SW480 (cell line): ENCODE results near the gene HIRA.

Experiments
- DNase-seq: peaks from one replicate; pipeline ENCODE4 v3.0.0-alpha.2; 2016; ENCODE audit warnings: low spot score

HIRA gene

DNA sequence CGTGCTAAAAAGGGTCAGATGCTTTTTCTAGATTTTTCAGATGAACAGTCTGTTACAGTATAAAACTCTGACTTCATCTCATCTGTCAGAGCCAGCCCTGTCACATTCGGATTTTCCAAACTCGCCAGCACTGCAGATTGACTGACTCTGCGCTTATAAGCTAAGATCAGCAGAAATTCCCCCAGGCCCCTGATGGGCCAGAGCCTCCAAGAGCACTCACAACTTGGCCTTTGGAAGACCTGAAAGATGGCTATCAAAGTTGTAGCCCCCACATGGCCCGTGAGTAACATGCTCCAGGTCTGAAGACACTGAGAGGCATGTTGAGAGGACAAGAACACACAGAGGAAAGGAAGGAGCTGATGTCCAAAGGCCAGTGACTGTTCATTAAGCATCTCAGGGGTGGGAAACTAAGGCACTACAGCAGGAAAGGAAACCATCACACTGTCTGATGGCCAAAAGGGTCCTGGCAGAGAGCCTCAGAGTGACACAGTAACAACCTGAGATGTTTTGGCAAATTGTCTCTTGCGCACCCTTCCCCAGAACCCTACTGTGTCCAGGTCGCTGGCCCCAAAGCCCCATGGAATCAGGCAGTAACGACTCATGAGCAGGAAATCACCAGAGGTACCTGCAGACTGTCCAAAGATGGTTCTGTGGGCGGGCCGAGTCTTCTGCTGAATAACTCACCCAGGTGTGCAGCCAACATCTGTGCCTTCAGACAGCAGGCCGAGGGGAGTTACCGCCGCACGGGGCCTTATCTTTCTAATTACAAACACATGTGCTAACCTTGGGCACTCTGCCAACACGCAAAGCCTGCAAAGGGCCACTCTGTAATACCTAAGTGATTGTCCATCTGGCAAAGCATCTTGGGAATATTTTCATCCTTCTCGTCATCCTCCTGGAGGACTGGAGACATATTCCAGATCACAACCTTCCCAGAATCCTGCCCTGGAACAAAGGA is 23.6 kb downstream of the HIRA start:
- no peak for DNase-seq

DNA sequence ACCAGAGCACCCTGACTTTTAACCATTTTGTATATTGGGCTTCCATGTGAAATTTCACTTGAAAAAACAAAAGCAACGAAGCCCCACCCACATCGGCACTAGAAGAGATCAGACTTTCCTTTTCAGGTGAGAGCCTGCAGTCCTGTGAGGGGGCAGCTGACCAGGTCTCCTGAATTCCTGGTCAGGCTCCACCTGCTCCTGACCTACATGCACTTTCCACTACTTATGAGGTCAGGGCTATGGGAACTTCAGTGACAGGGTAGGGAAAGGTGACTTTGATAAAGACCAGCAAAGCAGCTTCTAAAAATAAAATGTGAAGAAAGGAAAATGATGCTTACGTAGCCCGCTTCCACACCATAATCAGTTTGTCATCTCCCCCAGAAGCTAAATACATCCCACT is 24.7 kb downstream of the HIRA start:
- DNase-seq, result no peak

DNA sequence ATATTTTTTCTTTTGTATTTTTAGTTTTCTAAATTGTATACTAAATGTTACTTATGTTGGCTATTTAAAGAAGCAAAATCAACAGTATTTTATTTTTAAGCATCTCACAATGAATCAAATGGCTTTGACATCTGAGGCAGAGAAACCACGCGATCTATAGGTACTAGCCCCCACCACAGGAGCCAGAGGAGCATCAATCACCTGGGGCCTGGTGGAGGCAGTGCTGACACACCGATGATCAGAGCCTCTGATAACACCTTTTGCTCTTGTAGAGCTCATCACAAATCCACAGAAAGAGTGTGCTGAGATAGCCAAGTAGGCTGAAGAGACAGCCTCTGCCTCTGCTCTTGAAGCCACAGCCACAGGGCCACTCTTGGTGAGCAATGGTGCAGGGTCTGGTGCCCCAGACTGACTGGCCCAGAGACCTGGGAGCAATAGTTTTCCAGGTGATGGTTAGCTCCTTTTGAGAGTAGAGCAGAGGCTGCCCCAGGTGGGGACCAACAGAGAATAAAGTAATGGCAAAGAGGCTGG is 25.2 kb downstream of the HIRA start:
- DNase-seq, result no peak

DNA sequence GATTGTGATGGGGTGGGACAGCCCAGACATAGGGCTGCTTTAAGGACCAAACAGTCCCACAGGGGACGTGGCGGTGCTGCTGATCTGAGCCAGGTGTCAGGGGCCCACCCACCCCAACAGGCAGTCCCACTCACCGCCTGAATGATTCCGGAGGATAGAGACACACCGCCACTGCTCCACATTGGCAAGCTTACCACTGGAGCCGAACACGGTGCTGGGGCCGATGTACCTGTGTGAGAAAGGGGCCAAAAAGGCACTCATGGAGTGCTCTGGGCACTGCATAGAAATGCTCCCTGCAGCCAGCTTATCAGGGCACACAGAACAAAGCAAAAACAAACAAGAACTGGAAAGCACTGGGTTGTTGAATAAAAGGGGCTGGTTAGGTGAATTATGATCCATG is 25.9 kb downstream of the HIRA start:
- DNase-seq, result no peak

DNA sequence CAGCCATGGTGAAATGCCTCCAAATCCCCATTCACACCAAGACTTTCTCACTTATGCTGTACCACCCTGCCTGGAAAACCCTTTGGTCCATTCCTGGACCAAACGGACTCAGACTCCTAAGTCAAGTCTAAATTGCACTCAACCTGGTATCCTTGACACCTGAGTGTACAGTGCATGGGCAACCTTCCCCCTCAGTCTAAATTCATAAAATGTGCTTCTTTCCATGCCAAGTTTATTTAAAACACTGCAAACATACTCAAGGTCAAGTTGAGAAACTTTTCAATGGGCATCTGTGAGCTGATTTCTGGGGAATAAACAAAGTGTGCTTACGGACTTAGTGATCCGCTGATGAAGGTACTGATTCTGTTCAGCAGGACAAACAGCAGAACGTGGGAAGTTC is 26.4 kb downstream of the HIRA start:
- no peak for DNase-seq

DNA sequence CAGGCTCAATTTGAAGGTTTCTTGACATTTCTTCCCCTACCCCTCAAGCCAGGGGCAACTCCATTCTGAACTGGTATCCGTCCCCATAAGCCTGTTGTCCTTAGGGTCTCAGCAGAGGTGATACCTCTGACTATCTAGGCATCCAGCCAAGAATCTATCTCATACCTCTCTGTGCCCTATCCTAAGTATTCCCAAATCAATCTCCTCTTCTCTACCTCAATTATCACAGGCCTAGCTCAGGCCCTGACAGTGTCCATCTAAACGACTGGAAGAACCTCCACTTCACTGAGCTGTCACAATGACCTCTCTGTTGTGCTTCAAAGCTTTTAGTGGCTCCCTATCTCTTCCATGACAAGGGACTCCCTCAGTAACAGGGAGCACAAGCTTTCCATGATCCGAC is 26.9 kb downstream of the HIRA start:
- no peak for DNase-seq

DNA sequence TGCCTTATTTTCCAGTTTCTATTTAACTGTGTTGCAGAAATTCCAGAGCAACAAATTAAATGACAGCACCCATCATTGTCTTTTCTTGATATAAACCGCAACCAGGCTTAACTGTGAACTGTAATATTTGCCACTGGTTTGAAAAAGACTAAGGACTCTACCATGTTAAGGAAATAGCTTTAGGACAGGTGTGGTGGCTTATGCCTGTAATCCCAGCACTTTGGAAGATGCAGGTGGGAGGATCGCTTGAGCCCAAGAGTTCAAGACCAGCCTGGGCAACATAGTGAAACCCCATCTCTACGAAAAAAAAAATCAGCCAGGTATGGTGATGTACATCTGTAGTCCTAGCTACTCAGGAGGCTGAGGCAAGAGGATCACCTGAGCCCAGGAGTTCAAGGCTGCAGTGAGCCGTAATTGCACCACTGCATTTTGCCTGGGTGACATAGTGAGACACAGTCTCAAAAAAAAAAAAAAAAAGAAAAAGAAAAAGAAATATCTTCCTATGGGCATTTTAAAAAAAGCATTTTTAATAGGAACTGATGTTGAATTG is 28.8 kb downstream of the HIRA start:
- DNase-seq, result no peak

DNA sequence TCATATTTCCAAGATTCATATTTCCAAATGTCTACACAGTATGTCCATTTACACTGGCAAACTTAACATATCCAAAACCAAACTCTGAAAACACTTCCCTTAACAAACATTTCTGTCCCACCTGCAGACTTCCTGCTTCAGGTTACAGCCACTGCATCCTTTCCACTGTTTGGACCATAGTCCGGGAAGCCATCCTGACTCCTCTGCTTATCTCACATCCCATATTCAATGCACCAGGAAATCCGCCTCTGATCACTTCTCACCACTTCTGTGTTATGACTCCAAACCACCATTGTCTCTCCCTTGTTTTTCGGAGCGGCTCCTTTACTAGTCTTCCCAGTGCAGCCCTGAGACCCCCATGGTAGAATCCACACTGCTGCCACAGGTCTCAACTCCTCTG is 30.1 kb downstream of the HIRA start:
- DNase-seq, result no peak

DNA sequence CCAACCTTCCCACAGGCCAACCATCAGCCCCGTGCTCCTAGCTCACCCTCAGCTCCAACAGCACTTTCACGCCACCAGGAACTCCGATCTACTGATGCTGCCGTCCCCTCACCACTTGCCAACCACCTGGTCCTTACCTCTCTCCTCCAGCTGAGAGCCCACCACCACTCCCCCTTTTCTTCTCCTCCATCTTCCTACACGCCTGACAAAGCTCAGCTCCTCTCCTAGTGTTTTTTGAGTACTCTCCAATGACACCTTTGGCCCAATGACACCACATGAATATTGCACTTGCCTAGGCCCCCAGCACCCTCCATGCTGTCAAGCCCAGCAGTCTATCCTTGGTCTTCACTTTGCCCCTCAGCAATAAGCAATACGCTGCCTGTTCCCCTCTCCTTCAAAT is 30.7 kb downstream of the HIRA start:
- DNase-seq, result no peak

DNA sequence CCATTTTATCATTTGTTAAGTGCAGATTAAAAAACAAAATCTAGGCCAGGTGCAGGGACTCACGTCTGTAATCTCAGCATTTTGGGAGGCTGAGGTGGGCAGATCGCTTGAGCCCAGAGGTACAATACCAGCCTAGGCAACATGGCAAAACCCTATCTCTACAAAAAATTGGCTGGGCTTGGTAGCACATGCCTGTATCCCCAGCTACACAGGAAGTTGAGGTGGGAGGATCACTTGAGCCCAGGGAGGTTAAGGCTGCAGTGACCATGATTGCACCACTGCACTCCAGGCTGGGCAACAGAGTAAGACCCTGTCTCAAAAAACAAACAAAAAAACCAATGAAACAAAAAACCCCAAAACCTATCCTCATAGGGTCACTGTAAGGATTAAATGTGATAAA is 32.9 kb downstream of the HIRA start:
- no peak for DNase-seq

DNA sequence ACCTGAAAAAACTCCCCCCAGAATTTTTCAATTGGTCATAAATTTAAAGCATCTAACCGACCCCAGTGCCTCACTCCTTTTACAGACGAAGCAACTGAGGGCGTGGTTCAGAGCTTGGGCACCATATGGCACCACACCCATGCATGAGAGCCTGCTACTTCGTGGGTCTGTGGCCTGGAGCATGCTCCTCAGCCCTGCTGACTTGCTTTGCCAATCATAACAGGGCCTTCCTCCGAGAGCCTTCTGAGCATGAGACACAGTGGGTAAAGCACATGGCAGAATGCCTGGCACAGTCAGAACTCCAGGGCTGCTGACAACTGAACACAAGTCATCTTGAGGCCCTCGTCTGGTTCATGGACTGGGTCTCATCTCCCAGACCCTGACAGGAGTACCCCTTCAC is 33.3 kb downstream of the HIRA start:
- no peak for DNase-seq

DNA sequence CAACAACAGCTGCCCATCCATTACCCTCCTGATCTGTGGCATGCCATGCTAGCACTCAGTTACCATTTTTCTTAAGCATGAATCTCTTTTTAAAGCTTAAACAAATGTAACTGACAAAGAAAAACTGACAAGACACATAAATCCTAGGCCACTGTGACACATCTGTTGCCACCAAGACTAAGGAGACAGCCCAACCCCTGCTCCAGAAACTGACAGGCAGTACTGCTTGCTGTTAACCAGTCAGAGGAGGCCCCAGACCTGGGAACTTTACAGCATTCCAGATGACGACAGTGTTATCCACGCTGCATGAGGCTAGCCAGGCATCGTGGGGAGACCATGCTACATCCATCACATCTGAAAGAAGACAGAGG is 33.8 kb downstream of the HIRA start:
- DNase-seq, result no peak

DNA sequence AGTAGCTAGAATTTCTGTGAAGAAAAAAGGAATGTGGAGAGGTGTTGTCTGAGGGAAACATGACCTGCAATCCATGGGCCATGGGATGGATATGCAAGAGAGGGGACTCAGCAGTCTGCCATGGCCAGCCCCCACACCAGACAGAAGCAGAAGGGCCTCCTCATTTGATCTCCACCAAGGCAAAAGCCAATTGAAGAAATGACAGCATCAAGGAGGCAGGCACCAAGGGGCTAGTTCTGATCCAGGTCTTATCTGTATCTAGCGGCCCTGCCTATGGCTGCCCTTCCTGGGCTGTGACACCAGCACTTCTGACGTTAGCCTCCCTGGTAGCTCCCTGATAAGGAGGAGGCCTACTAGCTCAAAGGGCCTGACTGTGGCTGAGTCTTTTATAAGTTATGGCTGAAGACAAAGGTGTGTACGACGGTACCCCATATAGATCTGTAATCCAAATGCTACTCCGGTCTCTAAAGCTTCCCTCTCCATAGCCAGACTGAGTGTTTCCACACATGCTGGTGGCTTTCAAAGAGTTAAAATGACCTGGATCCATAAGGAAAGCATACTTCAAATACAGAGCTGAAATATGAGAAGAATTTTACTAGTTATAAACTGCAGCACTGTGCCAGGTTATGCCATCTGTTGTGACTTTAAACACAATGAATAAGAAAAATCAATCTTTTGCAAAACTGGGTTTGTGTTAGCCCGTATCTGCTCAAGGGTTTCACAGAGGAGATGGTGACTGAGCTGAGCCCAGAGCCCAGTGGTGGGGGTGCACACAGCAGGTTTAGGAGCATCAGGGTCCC is 34.4 kb downstream of the HIRA start:
- DNase-seq, result no peak

DNA sequence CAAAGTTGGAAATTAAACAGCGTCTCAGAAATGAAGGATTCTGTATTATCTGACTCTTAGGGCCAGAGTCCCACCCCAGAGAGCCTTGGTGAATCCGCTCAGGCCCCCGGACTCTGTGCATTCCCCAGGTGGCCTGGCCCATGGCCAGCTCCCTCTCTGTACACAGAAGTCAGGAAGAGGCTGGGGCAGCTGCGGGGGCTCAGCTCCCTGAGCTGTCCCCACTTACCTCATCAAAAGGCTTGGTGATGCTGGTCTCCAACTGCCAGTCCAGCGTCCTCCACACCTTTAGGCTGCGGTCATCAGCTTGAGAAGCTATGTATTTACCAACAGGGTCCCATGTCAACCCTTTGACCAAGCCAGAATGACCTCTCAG is 35.0 kb downstream of the HIRA start:
- no peak for DNase-seq

DNA sequence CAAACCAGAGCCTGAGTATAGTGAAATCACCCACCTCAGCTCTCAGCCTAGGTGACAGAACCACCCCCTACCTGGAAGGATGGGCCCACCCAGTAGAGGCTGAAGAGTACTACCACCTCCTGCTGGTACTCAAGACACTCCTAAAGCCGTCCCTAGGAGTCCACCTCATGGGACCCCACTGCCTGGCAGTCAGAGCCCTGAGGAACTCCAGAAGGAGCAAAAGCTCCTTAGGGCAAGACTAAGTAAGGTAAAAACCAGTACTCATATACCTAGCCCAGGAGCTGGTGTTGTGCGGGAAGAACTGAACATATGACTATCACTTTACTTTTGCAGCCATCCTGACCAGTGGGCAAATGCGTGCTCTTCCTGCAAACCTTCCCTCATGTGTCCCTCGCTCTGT is 36.3 kb downstream of the HIRA start:
- DNase-seq, result no peak

DNA sequence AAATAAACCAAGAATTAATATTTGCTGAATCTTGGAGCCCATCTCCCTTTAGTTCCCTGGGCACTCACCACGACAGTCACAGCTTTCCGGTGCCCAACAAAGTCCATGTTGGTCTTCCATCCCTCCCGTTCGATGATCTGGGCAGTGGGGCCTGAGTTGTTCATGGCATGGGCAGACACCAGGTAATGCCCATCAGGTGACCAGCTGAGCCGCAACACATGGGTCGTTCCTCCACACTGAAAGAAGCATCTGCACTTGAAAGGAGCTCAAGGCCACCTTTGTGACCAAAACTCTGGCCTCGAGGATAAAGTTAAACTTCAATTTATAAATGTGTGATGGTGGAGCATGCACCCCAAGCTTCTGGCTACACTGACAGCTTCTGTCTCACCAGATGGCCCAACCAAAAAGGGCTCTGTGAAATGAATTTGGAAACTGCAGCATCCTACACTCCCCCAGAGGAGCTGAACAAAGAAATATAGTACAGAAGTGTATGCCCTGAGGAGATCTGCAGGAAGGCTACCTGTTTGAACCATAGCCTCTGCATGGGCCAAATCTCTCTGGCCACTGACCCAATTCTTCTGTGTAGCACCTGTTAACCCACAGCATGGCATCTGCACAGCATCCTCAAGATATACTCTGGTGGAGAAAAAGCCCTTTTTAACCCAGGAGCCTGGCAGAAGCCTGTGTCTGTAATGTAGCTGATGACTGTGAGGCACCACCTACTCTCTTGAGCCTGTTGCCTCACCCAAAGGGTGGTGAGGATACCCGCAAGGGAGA is 37.1 kb downstream of the HIRA start:
- DNase-seq, result no peak

DNA sequence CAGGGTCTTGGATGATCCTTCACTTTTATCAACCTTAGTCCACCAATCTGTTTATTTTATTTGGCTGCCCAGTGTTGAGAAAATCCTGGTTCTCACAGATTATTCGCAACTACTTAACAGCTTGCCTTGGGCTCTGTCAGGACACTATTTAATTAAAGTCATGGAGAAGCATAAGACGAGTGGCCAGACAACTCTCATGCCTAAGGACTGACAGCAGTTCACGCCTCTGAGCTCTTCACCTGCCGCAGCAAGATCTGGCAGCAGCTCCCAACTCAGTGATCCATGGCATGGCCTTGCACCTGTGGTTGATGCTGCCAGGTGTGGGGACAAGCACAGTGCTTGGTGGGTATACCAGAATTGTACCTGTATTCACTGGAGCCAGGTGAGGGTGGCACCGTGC is 37.8 kb downstream of the HIRA start:
- no peak for DNase-seq

DNA sequence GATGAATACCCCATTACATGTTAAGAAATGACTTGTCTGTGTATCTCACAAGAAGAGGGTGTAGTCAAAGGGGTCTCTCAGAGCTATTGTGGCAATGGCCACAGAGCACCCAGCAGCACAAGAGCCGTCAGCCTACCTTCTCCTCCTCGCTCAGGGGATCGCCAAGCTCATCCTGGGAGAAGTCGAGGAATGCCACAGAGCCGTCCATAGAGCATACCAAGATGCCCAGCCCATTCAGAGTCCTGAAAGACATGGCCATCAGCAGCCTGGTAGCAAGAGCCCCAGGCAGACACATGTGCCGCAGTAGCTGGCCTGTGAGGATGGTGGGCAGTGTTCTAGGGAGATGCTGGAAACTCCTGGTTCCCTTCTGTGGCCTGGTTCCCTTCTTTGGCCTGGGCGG is 44.0 kb downstream of the HIRA start:
- no peak for DNase-seq

DNA sequence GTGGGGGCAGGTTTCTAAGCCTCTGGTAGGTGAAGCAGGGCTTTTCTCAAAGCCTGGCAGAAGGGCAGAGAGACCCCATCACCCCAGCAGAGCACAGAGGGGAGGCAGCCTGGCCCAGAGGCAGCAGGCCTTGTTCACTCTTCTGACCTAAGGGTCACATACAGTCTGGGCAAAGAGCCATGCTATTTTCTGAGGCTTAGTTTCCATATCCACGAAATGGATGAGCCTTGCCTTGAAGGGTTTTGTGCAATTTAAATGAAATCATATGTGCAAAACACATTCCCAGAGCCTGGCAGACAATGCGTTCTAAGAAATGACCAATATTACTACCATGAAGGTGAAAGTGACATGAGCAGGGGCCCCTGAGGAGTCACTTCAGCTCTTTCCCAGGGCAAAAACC is 44.5 kb downstream of the HIRA start:
- no peak for DNase-seq

DNA sequence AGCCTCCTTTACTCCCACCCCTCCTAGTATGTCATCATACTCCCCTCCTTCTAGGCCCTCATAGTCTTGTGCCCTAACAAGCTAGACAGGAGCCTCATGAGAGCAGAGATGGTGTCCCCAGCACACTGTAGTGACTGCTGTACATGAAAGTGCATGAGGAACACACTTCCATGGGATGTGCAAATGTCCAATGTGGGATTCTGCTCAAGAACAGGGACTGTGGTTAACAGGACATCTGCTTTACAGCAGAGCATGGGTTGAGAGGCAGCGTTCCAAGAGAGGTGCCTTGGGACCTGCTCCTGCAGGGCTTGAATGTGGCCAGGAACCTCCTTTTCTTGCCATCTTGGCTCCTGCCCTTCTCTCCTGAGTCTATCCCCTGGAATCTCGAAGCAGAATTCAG is 45.3 kb downstream of the HIRA start:
- DNase-seq, result no peak

DNA sequence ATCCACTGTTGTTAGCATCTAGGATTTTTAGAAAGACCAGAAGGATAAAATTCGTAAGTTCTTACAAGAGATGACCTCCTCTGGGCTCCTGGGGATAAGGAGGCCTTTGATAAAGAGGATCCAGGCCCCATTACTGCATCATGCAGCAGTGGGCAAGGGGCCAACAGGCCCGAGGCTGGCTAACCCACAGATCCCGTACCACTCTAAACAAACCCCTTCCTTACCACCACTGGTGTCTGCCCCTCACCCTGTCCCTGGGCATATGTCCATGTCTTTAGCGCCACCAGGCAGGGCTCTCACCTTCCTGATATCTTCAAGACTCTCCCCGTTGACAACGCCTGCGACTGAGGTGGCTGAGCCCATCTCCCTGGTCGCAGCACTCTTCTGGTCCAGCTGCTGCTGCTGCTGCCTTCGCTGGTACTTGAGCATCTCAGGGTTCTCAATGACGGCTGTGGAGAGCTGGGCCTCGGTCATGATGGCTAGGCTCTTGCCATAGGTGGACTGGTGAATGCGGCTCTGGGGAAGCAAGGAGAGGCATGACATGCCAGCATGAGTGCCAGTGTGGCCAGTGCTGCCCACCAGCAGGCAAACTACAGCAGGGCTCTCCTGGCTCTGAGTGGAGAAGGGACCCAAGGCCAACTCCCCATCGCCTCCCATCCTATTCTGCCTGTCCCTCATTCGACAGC is 46.2 kb downstream of the HIRA start:
- DNase-seq, result no peak

DNA sequence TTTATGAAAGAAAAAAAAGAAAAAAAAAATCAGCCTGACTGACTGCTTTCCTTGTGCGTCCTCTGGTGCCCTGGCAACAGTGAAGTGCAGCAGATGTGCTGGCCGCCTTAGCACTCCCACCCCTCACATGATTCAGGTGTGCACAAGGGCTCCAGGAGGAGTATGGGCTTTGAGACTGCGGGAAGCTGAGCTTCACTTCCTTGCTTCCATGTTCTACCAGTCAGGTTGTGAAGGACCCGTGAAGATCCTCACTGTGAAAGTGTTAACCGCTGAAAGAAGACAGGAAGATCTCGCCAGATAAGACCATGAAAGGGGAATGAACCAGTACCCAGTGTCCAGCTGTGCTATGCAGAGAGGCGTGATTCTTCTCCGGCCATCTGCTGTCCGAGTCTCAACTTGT is 48.2 kb downstream of the HIRA start:
- no peak for DNase-seq
